ENCODE measurements around the gene SMURF2. TPM values are rescaled to one million over a fixed set of nuclear protein-coding genes. Genes with fewer than 3 reads are reported as not detected.

Gene SMURF2
- total and polyA plus RNA-seq, 2 donors (not counting 1 experiment from before 2014, with no cell fraction given): 96.3 to 108 TPM

- H3K9ac ChIP-seq (ENCODE audit: insufficient read depth, low read length): no peak overlapping the region
- TF ChIP-seq EZH2 (IDR thresholded peaks at IDR 0.05; ENCODE audit: low read length, missing control alignments) (no peak), CTCF (conservative IDR thresholded peaks at IDR 0.05 in 1 of 2, IDR thresholded peaks at IDR 0.05 in 1 of 2; ENCODE audit: low read depth in 1 of 2, low read length in 2 of 2) (no peak)
- DNase-seq (ENCODE audit: low read depth in 2 of 2): no peak
- peaks cover 99% of the 10 kb centered on the region for H3K79me2 ChIP-seq (ENCODE audit: control insufficient read depth, insufficient read depth, low read length)
- H3K36me3 ChIP-seq (ENCODE audit: control insufficient read depth, insufficient read depth, low read length): peaks cover 2% of the 10 kb centered on the region
- no peaks in the 10 kb centered on the region for H3K9me3 ChIP-seq (ENCODE audit: control insufficient read depth, insufficient read depth, low read depth, low read length)
- H3K27me3 ChIP-seq (ENCODE audit: control insufficient read depth, insufficient read depth, low read length): no peaks in the 10 kb centered on the region
- H3K4me2 ChIP-seq (ENCODE audit: extremely low read depth, insufficient read depth, low read length): no peak overlapping the region
- no peak overlapping the region for H3K4me3 ChIP-seq (replicated peaks in 1 of 4; ENCODE audit: control extremely low read depth in 1 of 4, insufficient read depth in 1 of 4, low read depth in 3 of 4, low read length in 4 of 4)
- peaks cover 13% of the 10 kb centered on the region for H3K4me1 ChIP-seq (ENCODE audit: control insufficient read depth, extremely low read depth, insufficient read depth, low read length)
- H3K27ac ChIP-seq (ENCODE audit: insufficient read depth, low read length): no peak overlapping the region
- peaks cover 5% of the 10 kb centered on the region for H4K20me1 ChIP-seq (ENCODE audit: control insufficient read depth, extremely low read depth, insufficient read depth, low read length)
- H2AFZ ChIP-seq (ENCODE audit: low read length): no peak overlapping the region
Observed at GRCh38 chr17:64627797-64628196, 34.3 kb downstream of the SMURF2 start.

GRCh38 chr17:64626827-64627226, 35.3 kb downstream of the SMURF2 start:
- Histone ChIP-seq H3K9me3 (ENCODE audit: control insufficient read depth, insufficient read depth, low read depth, low read length) (no peaks in the 10 kb centered on the region), H3K27me3 (ENCODE audit: control insufficient read depth, insufficient read depth, low read length) (no peaks in the 10 kb centered on the region), H3K36me3 (ENCODE audit: control insufficient read depth, insufficient read depth, low read length) (peaks cover 2% of the 10 kb centered on the region), H3K79me2 (ENCODE audit: control insufficient read depth, insufficient read depth, low read length) (peaks cover 98% of the 10 kb centered on the region), H3K27ac (ENCODE audit: insufficient read depth, low read length) (no peak overlapping the region), H2AFZ (ENCODE audit: low read length) (no peak overlapping the region), H3K9ac (ENCODE audit: insufficient read depth, low read length) (no peak overlapping the region), H4K20me1 (ENCODE audit: control insufficient read depth, extremely low read depth, insufficient read depth, low read length) (peaks cover 6% of the 10 kb centered on the region), H3K4me3 (replicated peaks in 1 of 4; ENCODE audit: control extremely low read depth in 1 of 4, insufficient read depth in 1 of 4, low read depth in 3 of 4, low read length in 4 of 4) (no peak overlapping the region), H3K4me2 (ENCODE audit: extremely low read depth, insufficient read depth, low read length) (no peak overlapping the region), H3K4me1 (ENCODE audit: control insufficient read depth, extremely low read depth, insufficient read depth, low read length) (peaks cover 5% of the 10 kb centered on the region)
- TF ChIP-seq CTCF (conservative IDR thresholded peaks at IDR 0.05 in 1 of 2, IDR thresholded peaks at IDR 0.05 in 1 of 2; ENCODE audit: low read depth in 1 of 2, low read length in 2 of 2): no peak
- TF ChIP-seq EZH2 (IDR thresholded peaks at IDR 0.05; ENCODE audit: low read length, missing control alignments): no peak
- no peak for DNase-seq (ENCODE audit: low read depth in 2 of 2)

- peaks cover 4% of the 10 kb centered on the region for H3K4me1 ChIP-seq (ENCODE audit: control insufficient read depth, extremely low read depth, insufficient read depth, low read length)
- peaks cover 6% of the 10 kb centered on the region for H4K20me1 ChIP-seq (ENCODE audit: control insufficient read depth, extremely low read depth, insufficient read depth, low read length)
- H2AFZ ChIP-seq (ENCODE audit: low read length): no peak overlapping the region
- H3K4me3 ChIP-seq (replicated peaks in 1 of 4; ENCODE audit: control extremely low read depth in 1 of 4, insufficient read depth in 1 of 4, low read depth in 3 of 4, low read length in 4 of 4): no peak overlapping the region
- no peak overlapping the region for H3K4me2 ChIP-seq (ENCODE audit: extremely low read depth, insufficient read depth, low read length)
- H3K36me3 ChIP-seq (ENCODE audit: control insufficient read depth, insufficient read depth, low read length): peaks cover 2% of the 10 kb centered on the region
- H3K9me3 ChIP-seq (ENCODE audit: control insufficient read depth, insufficient read depth, low read depth, low read length): no peaks in the 10 kb centered on the region
- TF ChIP-seq EZH2 (IDR thresholded peaks at IDR 0.05; ENCODE audit: low read length, missing control alignments) (no peak), CTCF (conservative IDR thresholded peaks at IDR 0.05 in 1 of 2, IDR thresholded peaks at IDR 0.05 in 1 of 2; ENCODE audit: low read depth in 1 of 2, low read length in 2 of 2) (no peak)
- H3K27me3 ChIP-seq (ENCODE audit: control insufficient read depth, insufficient read depth, low read length): no peaks in the 10 kb centered on the region
- H3K27ac ChIP-seq (ENCODE audit: insufficient read depth, low read length): no peak overlapping the region
- no peak overlapping the region for H3K9ac ChIP-seq (ENCODE audit: insufficient read depth, low read length)
- DNase-seq (ENCODE audit: low read depth in 2 of 2): no peak
- peaks cover 95% of the 10 kb centered on the region for H3K79me2 ChIP-seq (ENCODE audit: control insufficient read depth, insufficient read depth, low read length)
Observed at GRCh38 chr17:64625541-64625940, 36.6 kb downstream of the SMURF2 start.
